Keratinocyte (primary cell): Measurements from ENCODE around the gene SPSB4. TPM values are rescaled to one million over a fixed set of nuclear protein-coding genes. Genes with fewer than 3 reads are reported as not detected.

Source experiments
- DNase-seq: peaks from one replicate; pipeline ENCODE4 v3.0.0-alpha.2; 2011; ENCODE audit warnings: low read depth, missing footprints, low spot score
- FAIRE-seq: peaks from 2 replicates; lab custom pipeline; 2011; peaks lifted over from hg19 to GRCh38; lab: Jason Lieb, UNC
- H2AFZ ChIP-seq: 2 replicates; pipeline ENCODE4 v1.6.0; 2012; ENCODE audit warnings: low read length, control low read depth, inconsistent platforms; ENCODE audit not compliant: control insufficient read depth
- H3K27ac ChIP-seq: 2 replicates; pipeline ENCODE4 v1.5.1; 2011; ENCODE audit warnings: low read length; ENCODE audit not compliant: control insufficient read depth, insufficient read depth
- H3K27me3 ChIP-seq: 3 replicates; pipeline ENCODE4 v1.6.0; 2011; ENCODE audit warnings: low read length; ENCODE audit not compliant: control insufficient read depth, insufficient read depth; ENCODE audit errors: extremely low read depth
- H3K36me3 ChIP-seq, 2 experiments: 2 replicates in 1 of 2; 3 replicates in 1 of 2; pipeline ENCODE4 v1.5.1; 2011; ENCODE audit warnings: low read length in 2 of 2, mild to moderate bottlenecking in 1 of 2; ENCODE audit not compliant: control insufficient read depth in 2 of 2, insufficient read depth in 2 of 2; ENCODE audit errors: extremely low read depth in 1 of 2
- H3K4me1 ChIP-seq: 3 replicates; pipeline ENCODE4 v1.5.1; 2011; ENCODE audit warnings: low read length; ENCODE audit not compliant: control insufficient read depth, insufficient read depth; ENCODE audit errors: extremely low read depth
- H3K4me2 ChIP-seq: 3 replicates; pipeline ENCODE4 v1.6.0; 2011; ENCODE audit warnings: low read depth, low read length; ENCODE audit not compliant: control insufficient read depth, insufficient read depth; ENCODE audit errors: extremely low read depth
- H3K4me3 ChIP-seq, 3 experiments: fragments of 200-600 bp in 1 of 3; sonication (generic) in 1 of 3; 2 replicates in 2 of 3; 3 replicates in 1 of 3; pipeline ENCODE4 v1.5.1; 2011 to 2016; ENCODE audit warnings: low read length in 3 of 3, mild to moderate bottlenecking in 3 of 3, control low read depth in 2 of 3, inconsistent platforms in 1 of 3, low read depth in 1 of 3, mixed read lengths in 1 of 3, mixed run types in 1 of 3, moderate library complexity in 1 of 3; ENCODE audit not compliant: control insufficient read depth in 2 of 3, insufficient read depth in 2 of 3; ENCODE audit errors: extremely low read depth in 1 of 3
- H3K79me2 ChIP-seq: 2 replicates; pipeline ENCODE4 v1.6.0; 2012; ENCODE audit warnings: low read length; ENCODE audit not compliant: control insufficient read depth, insufficient read depth
- H3K9ac ChIP-seq: 3 replicates; pipeline ENCODE4 v1.6.0; 2011; ENCODE audit warnings: low read length; ENCODE audit not compliant: control insufficient read depth, insufficient read depth; ENCODE audit errors: extremely low read depth
- H3K9me1 ChIP-seq: 3 replicates; pipeline ENCODE4 v1.6.0; 2011; ENCODE audit warnings: low read length; ENCODE audit not compliant: control insufficient read depth, insufficient read depth; ENCODE audit errors: extremely low read depth
- H3K9me3 ChIP-seq: 2 replicates; pipeline ENCODE4 v1.5.1; 2012; ENCODE audit warnings: low read depth, low read length; ENCODE audit not compliant: control insufficient read depth
- H4K20me1 ChIP-seq: 3 replicates; pipeline ENCODE4 v1.6.0; 2011; ENCODE audit warnings: low read length; ENCODE audit not compliant: control insufficient read depth, insufficient read depth; ENCODE audit errors: extremely low read depth
- CTCF ChIP-seq, 3 experiments: IDR thresholded peaks in 1 of 3; conservative IDR thresholded peaks in 1 of 3; optimal IDR thresholded peaks in 1 of 3; 2 replicates in 2 of 3; 3 replicates in 1 of 3; pipeline versions ENCODE3 to v1.5.1; 2011; ENCODE audit warnings: low read length in 3 of 3, mild to moderate bottlenecking in 3 of 3, moderate library complexity in 2 of 3, control low read depth in 1 of 3, inconsistent platforms in 1 of 3; ENCODE audit not compliant: insufficient read depth in 2 of 3; ENCODE audit errors: extremely low read depth in 1 of 3
- EZH2 ChIP-seq: IDR thresholded peaks from one replicate; pipeline ENCODE4 v1.6.1; 2012; ENCODE audit warnings: inconsistent platforms, mild to moderate bottlenecking, low read length, moderate library complexity
- dilution Hi-C: fragments of 300-500 bp; cut with MboI; formaldehyde crosslinking; loops from one replicate; pipeline ENCODE4 v1.7.0; 2020; ENCODE audit warnings: low sequenced_read_pairs; ENCODE audit not compliant: extremely low pct_ligation_motif_present
- polyA plus RNA-seq, 5 experiments: library from polyadenylated mRNA; depleted of rRNA in 3 of 5; stranded (reverse) in 3 of 5; stranded (forward) in 1 of 5; unstranded in 1 of 5; fragments of >200 nt; gene quantifications; 1 replicate in 1 of 5; 2 replicates in 3 of 5; 3 replicates in 1 of 5; pipeline versions ENCODE4 v1.2.1 to v1.2.3, GENCODE V29; 2011 to 2012; ENCODE audit warnings: missing spikeins in 2 of 5, low read depth in 1 of 5, low replicate concordance in 1 of 5

Gene SPSB4
- polyA plus RNA-seq, 1 donor (not counting 4 experiments of a cell fraction or from before 2014, with no cell fraction given), result not detected

- H2AFZ ChIP-seq, result no peak overlapping the region
- no peaks in the 10 kb centered on the region for H3K9me3 ChIP-seq
- no peaks in the 10 kb centered on the region for H3K4me1 ChIP-seq
- H3K27ac ChIP-seq, result no peak overlapping the region
- no peaks in the 10 kb centered on the region for H3K9me1 ChIP-seq
- H3K4me3 ChIP-seq, result no peak overlapping the region
- H3K36me3 ChIP-seq, result no peaks in the 10 kb centered on the region
- no peak overlapping the region for H3K9ac ChIP-seq
- H3K79me2 ChIP-seq, result no peaks in the 10 kb centered on the region
- DNase-seq (no peak), FAIRE-seq (no peak)
- no peaks in the 10 kb centered on the region for H4K20me1 ChIP-seq
- H3K27me3 ChIP-seq, result peaks cover 11% of the 10 kb centered on the region
- no peak overlapping the region for H3K4me2 ChIP-seq
- dilution Hi-C loops, result no loop called here
- TF ChIP-seq CTCF (optimal IDR thresholded peaks at IDR 0.05 in 1 of 3, IDR thresholded peaks at IDR 0.05 in 1 of 3, conservative IDR thresholded peaks at IDR 0.05 in 1 of 3; ENCODE audit: extremely low read depth in 1 of 3, insufficient read depth in 2 of 3, low read length in 3 of 3), result no peak
- TF ChIP-seq EZH2, result no peak
Observed at GRCh38 chr3:141126661-141127343, 75.7 kb downstream of the SPSB4 start.

- DNase-seq, result no peak
Observed at GRCh38 chr3:141127344-141128125, 76.4 kb downstream of the SPSB4 start.

More at GRCh38 chr3:141127344-141128125, 76.4 kb downstream of the SPSB4 start:
- Histone ChIP-seq H3K36me3 (no peaks in the 10 kb centered on the region), H3K79me2 (no peaks in the 10 kb centered on the region), H3K4me1 (no peaks in the 10 kb centered on the region), H3K27me3 (peaks cover 11% of the 10 kb centered on the region), H3K27ac (no peak overlapping the region), H3K4me2 (no peak overlapping the region), H3K9ac (no peak overlapping the region), H2AFZ (no peak overlapping the region), H3K9me3 (no peaks in the 10 kb centered on the region), H4K20me1 (no peaks in the 10 kb centered on the region), H3K9me1 (no peaks in the 10 kb centered on the region), H3K4me3 (no peak overlapping the region)
- no peak for TF ChIP-seq CTCF (optimal IDR thresholded peaks at IDR 0.05 in 1 of 3, IDR thresholded peaks at IDR 0.05 in 1 of 3, conservative IDR thresholded peaks at IDR 0.05 in 1 of 3; ENCODE audit: extremely low read depth in 1 of 3, insufficient read depth in 2 of 3, low read length in 3 of 3)
- TF ChIP-seq EZH2, result no peak
- dilution Hi-C loops, result no loop called here
- no peak for FAIRE-seq
